Effector CD4-positive, alpha-beta T cell (primary cell): ENCODE data around the gene NTRK1.
"Not testable (repeated sequence)": the region's sequence is repeated elsewhere in the genome, so short reads cannot be mapped to it uniquely, and the experiment has no call there.

Experiments
- DNase-seq: peaks from one replicate; pipeline ENCODE4 v3.0.0-alpha.2; 2020

NTRK1 gene

GRCh38 chr1:156920233-156921052, 59.8 kb downstream of the NTRK1 start, which contains the start of gene LRRC71:
Gene LRRC71 (plus strand): TSS chr1:156920632. CDS start chr1:156920804, 172 bp downstream.
- peak; percentile 39 for DNase-seq

- no peak for DNase-seq
Observed at GRCh38 chr1:156921053-156921529, 60.4 kb downstream of the NTRK1 start.

- DNase-seq = no peak
Observed at GRCh38 chr1:156922986-156923669, 62.5 kb downstream of the NTRK1 start.

DNA sequence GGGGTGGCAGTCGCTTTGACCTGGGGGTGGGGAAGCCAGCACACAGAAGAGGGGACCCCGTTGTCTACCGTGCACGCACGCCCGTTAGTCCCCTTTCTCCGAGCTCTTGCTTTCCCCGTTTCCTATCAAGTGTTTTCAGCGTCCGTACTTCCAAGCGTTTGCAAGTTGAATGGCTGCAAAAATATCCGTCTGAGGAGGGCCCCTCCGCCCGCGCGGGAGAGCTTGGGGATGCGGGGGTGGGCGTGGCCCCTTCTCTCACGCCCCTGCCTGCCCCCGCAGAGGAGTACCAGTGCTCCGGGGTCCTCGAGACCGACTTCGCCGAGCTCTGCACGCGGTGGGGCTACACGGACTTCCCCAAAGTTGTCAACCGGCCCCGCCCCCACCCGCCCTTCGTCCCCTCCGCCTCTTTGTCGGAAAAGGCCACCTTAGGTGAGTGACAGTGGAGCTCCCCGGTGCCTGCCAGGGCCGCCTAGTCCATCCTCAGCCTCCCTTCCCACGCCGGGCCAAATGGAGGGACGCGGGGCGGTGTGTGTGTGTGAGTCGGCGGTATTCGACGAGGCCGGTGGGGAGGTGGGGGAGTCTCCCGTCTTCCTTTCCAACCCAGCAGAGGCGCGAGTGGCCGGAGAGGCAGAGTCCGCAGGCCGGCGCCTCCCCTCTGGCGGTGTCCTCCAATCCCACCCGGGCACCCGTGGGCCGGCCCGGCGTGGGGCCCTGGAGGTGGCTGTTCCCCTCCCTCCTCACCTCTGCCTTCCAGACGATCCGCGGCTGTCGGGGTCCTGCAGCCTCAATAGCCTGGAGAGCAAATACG, 63.2 kb downstream of the NTRK1 start:
- DNase-seq = no peak

DNA sequence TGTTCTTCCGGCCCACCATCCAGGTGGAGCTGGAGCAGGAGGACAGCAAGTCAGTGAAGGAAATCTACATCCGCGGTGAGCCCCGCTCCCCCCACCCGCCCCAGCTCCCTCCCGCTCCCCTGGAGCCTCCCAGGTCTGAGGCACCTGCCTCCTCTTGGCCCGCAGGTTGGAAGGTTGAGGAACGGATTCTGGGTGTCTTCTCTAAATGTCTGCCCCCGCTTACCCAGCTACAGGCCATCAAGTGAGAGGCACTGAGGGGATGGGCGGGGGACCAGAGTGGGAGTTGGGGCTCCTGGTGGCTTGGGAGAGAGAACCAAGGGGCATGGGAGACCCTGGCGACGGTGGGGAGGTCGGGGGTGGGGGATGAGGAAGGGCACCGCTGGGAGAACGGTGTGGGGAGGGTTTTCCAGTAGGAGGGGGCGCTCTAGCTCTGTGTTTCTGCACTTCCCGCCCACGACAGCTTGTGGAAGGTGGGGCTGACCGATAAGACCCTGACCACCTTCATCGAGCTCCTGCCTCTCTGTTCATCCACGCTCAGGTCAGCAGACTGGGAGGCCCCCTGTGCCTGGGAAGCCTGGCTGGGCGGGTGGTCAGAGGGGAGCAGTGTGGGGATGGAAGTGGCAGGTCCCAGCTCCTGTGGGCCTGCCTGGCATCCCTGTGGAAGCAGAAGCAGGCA, 64.0 kb downstream of the NTRK1 start:
- no peak for DNase-seq

- DNase-seq = no peak
Observed at GRCh38 chr1:156925154-156926010, 64.7 kb downstream of the NTRK1 start.

- DNase-seq = no peak
Observed at GRCh38 chr1:156926175-156926574, 65.5 kb downstream of the NTRK1 start.

DNA sequence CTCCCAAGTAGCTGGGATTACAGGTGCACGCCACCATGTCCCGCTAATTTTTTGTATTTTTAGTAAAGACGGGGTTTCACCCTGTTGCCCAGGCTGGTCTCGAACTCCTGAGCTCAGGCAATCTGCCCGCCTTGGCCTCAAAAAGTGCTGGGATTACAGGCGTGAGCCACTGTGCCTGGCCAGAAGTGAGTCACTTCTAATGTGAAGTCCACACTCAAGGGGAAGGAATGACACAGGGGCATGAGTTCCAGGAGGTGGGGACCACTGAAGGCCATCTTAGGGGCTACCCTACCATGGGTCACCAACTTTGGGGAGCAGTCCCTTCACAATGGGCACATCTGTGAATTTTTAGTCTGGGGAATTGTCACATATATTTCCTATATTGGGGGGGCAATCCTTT, 66.0 kb downstream of the NTRK1 start:
- not testable (repeated sequence) for DNase-seq

DNA sequence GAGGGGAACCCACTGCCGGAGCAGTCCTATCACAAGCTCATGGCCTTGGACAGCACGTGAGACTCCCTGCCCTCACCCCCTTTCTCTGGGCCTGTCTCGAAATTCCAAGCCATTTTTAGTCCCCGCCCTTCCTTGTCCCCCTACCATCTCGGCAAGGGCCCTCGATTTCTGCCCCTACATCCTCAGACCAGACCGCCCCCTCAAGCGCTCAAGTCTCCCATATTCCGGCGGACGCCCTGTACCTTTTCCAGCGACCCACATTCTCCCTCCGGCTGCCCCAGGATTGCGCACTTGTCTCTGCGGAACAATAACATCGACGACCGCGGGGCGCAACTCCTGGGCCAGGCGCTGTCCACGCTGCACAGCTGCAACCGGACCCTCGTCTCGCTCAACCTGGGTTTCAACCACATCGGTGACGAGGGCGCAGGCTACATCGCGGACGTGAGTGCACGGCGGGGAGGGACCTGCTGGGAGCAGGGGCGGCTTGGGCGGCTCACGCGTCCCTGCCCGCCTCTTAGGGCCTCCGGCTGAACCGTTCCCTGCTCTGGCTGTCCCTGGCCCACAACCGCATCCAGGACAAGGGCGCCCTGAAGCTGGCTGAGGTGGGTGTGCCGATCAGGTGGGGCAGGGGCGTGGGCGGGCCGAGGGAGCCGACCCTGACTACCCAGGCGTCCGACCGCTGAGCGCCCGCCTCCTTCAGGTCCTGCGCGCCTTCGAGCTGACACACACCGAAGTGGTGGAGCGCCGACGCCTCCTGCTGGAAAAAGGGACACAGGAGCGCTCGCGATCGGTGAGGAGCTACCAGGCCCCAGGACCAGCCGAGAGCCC, 66.8 kb downstream of the NTRK1 start:
- DNase-seq = peak; percentile 56

DNA sequence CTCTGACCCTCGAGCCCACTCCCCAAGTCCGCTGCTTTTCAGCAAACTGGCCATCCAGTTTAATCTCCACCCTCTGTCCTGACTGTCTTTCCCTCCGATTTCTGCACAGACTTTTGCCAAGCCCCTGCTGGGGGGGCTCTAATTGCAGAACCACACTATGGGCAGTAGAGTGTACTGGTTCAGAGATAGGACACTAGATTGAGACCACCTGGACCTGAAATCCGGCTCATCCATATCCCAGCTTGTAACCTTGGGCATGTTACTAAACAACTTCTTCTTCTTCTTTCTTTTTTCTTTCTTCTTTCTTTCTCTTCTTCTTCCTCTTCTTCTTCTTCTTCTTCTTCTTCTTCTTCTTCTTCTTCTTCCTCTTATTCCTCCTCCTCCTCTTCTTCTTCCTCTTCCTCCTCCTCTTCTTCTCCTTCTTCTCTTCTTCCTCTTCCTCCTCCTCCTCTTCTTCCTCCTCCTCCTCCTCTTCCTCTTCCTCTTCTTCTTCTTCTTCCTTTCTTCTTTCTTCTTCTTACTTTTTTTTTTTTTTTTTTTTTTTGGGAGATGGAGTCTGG, 67.5 kb downstream of the NTRK1 start:
- DNase-seq = no peak

DNA sequence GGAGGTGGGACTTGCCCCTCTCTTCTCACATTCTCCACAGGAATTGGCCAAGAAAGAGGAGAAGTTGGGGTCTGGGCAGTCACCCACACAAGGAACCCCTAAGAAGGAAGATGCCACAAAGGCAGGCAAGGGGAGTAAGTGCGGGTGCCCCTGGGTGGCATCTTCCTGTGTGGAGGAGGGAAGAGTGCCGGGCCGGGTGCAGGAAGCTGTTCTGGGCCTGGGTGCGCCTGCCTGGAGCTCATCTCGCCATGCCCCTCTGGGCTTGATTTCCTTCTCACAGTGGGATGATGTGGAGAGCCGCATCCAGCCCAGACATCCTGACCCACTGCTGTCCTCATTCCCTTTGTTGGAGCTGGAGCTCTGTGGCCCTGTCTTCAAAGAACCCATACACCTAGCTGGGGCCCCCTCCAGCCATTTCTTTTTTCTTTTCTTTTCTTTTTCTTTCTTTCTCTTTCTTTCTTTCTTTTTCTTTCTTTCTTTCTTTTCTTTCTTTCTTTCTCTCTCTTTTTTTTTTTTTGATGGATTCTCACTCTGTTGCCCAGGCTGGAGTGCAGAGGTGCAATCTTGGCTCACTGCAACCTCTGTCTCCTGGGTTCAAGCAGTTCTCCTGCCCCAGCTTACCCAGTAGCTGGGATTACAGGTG, 69.1 kb downstream of the NTRK1 start:
- no peak for DNase-seq

GRCh38 chr1:156930483-156930882, 69.8 kb downstream of the NTRK1 start:
- DNase-seq = no peak
